ENCODE results near the gene ZNF570. TPM values are rescaled to one million over a fixed set of nuclear protein-coding genes. Genes with fewer than 3 reads are reported as not detected.

The ZNF570 gene
- total RNA-seq = 8.3 TPM

- DNase-seq (ENCODE audit: low spot score) (peak; percentile 92), ATAC-seq (peak; percentile 93)
- intact Hi-C loops (cut with DNase I) = no loop called here
Measured at GRCh38 chr19:37468961-37469777, at the start of gene ZNF570. Gene ZNF570 (plus strand): TSS chr19:37469356. CDS start chr19:37470355, 999 bp downstream.

DNA sequence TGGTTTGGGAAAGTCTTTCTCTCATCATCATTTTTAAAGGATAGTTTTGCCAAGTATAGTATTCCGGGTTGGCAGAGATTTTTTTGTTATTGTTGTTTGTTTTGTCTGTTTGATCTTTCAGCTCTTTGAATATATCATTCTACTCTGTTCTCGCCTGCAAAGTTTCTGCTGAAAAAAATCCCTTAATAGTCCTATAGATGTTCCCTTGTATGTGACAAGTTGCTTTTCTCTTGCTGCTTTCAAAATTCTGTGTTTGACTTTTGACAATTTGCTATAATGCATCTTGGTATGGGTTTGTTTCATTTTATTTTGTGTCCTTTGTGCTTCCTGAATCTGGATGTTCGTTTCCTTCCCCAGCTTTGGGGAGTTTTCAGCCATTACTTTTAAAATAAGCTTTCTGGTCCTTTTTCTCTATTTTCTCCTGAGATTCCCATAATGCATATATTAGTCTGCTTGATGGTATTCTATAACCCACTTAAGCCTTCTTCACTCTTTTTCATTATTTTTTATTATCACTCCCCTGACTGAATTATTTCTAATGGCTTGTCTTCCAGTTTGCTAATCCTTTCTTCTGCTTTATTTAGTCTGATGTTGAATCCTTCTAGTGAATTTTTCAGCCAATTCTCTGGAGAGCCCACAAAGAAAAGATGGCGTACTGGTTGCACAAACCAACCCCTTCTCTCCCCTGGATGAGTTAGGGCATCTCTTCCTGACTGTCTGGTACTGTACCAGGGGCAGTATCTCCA lies 16.5 kb upstream of the ZNF570 start:
- intact Hi-C loops (cut with DNase I) = no loop called here
- DNase-seq (ENCODE audit: low spot score) (no peak), ATAC-seq (no peak)

GRCh38 chr19:37466277-37466797 lies 2.8 kb upstream of the ZNF570 start:
- intact Hi-C loops (cut with DNase I) = no loop called here
- ATAC-seq (no peak), DNase-seq (ENCODE audit: low spot score) (no peak)

GRCh38 chr19:37466798-37467607 lies 2.2 kb upstream of the ZNF570 start, which contains the start of gene ZNF569:
Gene ZNF569 (minus strand): TSS chr19:37467444. CDS start chr19:37444921, 22,523 bp downstream.
- DNase-seq (ENCODE audit: low spot score) (peak; percentile 91), ATAC-seq (peak; percentile 90)
- intact Hi-C loops (cut with DNase I) = no loop called here

GRCh38 chr19:37467608-37468090 lies 1.5 kb upstream of the ZNF570 start:
- intact Hi-C loops (cut with DNase I) = no loop called here
- DNase-seq (ENCODE audit: low spot score) (no peak), ATAC-seq (no peak)

- ATAC-seq (no peak), DNase-seq (ENCODE audit: low spot score) (no peak)
- intact Hi-C loops (cut with DNase I) = no loop called here
Measured at GRCh38 chr19:37470216-37470615, 1.1 kb downstream of the ZNF570 start.

GRCh38 chr19:37472165-37472564 lies 3.0 kb downstream of the ZNF570 start:
- intact Hi-C loops (cut with DNase I) = no loop called here
- ATAC-seq (no peak), DNase-seq (ENCODE audit: low spot score) (no peak)

DNA sequence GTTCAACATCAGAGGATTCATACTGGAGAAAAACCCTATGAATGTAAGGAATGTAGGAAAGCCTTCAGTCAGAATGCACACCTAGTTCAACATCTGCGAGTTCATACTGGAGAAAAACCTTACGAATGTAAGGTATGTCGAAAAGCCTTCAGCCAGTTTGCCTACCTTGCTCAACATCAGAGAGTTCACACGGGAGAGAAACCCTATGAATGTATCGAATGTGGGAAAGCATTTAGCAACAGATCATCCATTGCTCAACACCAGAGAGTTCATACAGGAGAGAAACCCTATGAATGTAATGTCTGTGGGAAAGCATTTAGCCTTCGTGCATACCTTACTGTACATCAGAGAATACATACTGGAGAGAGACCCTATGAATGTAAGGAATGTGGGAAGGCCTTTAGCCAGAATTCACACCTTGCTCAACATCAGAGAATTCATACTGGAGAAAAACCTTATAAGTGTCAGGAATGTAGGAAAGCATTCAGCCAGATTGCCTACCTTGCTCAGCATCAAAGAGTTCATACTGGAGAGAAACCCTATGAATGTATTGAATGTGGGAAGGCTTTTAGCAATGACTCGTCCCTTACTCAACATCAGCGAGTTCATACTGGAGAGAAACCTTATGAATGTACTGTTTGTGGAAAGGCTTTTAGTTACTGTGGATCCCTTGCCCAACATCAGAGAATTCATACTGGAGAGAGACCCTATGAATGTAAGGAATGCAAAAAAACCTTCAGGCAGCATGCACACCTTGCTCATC lies 15.4 kb downstream of the ZNF570 start:
- intact Hi-C loops (cut with DNase I) = no loop called here
- no peak for ATAC-seq
- DNase-seq (ENCODE audit: low spot score) = no peak

DNA sequence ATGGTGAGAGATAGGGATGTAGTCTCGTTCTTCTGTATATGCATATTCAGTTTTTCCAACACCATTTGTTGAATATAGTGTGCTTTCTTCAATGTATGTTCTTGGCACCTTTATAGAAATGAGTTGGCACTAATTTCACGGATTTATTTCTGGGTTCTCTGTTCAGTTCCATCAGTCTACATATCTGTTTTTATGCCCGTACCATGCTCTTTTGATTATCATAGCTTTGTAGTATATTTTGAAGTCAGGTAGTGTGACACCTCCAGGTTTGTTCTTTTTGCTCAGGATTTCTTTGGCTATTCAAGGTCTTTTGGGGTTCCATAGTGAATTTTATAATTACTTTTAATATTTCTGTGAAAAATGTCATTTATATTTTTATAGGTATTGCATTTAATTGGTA lies 23.1 kb downstream of the ZNF570 start:
- intact Hi-C loops (cut with DNase I) = no loop called here
- ATAC-seq (no peak), DNase-seq (ENCODE audit: low spot score) (no peak)

DNA sequence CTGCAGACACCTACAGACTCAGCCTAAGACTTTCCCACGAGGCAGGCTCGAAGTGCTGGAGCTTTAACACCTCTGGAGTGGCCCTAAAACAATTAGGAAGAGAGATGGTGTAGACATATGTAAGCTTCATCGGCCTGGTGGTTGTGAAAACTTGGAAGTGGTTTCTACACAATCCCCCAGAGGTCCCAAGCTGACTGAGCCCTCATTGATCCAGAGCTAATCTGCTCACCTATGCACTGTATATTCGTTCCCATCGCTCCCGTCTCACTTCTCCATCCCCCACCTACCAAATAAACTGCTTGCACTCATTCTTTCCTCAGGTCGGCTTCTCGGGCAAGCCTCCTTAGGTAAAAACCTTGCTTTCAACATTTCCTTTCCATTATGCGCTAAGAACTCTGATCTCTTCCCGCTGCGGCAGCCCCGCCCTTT lies 36.8 kb downstream of the ZNF570 start:
- DNase-seq (ENCODE audit: low spot score) = no peak
- ATAC-seq = peak; percentile 35

DNA sequence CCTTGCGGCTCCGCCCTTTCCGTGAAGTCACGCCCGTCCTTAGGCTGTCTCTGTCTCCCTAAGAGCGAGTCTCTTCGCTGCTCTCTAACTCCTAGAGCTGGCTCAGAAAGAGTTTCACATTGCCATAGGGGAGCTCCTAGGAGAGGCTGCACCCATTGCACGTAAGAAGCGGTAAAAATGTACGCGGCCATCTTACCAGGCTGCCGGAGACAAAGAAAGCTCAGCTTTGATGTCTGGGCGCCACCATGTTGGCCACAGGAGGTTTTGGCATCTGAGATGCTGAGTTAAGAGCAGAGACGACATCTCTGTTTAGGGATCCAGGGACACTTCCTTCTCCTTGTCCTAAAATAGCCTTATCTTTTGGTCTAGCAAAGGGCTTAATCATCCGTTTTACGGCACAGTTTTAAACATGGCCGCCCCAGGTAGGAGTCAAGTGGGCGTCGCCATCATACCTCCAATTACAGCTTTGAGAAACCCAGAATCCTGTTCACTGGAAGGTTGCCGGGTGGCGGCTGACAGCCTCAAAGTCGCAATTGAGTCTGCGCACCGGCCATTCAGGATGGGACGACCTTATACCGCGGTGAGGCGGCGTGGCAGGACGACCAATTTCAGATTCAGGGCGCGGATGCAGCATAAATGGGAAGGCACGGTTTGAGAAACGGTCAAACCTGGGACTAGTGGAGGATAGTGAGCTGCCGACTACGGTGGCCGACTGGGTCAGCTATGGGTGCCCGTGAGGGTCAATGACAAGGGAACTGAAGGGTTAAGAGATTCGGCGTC lies 37.4 kb downstream of the ZNF570 start, which contains the start of gene ZNF793:
Gene ZNF793, plus strand, starts transcription at position 553 of the 780 bp plus-strand sequence. CDS start 16,501 bp downstream, outside the sequence.
- ATAC-seq (peak; percentile 94), DNase-seq (ENCODE audit: low spot score) (peak; percentile 84)
- intact Hi-C loops (cut with DNase I) = no loop called here

More for the DNA sequence above, 36.8 kb downstream of the ZNF570 start:
- intact Hi-C loops (cut with DNase I) = no loop called here

DNA sequence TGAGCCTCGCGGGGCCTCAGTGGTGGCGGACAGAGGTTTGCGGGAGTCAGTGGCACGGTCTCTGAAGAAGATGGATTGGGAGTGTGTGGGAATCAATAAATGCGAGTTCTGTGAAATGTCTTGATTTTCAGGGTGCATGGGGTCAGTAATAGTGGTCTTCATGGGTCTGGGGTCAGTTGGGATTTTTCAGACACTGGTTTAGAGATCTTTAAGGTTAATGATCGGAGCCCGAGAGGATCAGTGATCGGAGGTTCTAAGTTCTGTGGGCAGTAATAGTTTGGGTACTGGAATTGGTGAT lies 38.0 kb downstream of the ZNF570 start:
- intact Hi-C loops (cut with DNase I) = no loop called here
- DNase-seq (ENCODE audit: low spot score) (no peak), ATAC-seq (no peak)

DNA sequence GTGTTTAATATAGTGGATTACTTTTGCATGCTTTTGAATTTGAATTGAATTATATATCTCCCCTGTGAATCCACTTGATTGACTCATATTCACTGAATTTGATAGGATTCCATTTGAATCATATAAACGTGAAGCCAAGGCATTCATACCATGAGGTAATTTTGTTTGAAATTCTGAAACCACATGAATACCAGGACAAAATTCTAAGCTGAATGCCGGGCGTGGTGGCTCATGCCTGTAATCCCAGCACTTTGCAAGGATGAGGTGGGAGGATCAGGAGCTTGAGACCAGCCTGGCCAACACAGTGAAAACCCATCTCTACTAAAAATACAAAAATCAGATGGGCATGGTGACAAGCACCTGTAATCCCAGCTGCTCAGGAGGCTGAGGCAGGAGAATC lies 42.0 kb downstream of the ZNF570 start:
- intact Hi-C loops (cut with DNase I) = no loop called here
- no peak for ATAC-seq
- DNase-seq (ENCODE audit: low spot score) = no peak

DNA sequence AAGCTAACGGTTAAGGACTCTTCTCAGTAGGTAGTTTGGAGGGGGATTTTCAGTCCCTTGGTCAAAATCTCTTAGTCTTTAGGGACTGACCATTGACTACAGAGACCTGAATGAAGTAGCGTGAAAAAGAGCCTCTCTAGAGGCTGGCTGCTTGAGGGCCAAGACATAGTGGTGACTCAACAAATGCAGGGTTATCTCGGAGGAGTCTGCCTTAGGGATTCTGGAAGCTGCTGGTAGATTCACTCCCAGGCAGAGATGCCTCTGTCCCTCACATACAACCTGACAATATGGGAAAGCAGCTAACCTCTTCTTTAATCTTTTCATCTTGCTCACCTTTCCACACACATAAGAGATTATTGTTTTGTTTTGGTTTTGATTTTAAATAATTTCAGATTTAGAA lies 42.7 kb downstream of the ZNF570 start:
- intact Hi-C loops (cut with DNase I) = no loop called here
- DNase-seq (ENCODE audit: low spot score) (no peak), ATAC-seq (no peak)

GRCh38 chr19:37513397-37513796 lies 44.2 kb downstream of the ZNF570 start:
- intact Hi-C loops (cut with DNase I) = no loop called here
- DNase-seq (ENCODE audit: low spot score) (no peak), ATAC-seq (no peak)

GRCh38 chr19:37519890-37520289 lies 50.7 kb downstream of the ZNF570 start:
- no peak for DNase-seq (ENCODE audit: low spot score)
- ATAC-seq = no peak
- intact Hi-C loops (cut with DNase I) = no loop called here

DNA sequence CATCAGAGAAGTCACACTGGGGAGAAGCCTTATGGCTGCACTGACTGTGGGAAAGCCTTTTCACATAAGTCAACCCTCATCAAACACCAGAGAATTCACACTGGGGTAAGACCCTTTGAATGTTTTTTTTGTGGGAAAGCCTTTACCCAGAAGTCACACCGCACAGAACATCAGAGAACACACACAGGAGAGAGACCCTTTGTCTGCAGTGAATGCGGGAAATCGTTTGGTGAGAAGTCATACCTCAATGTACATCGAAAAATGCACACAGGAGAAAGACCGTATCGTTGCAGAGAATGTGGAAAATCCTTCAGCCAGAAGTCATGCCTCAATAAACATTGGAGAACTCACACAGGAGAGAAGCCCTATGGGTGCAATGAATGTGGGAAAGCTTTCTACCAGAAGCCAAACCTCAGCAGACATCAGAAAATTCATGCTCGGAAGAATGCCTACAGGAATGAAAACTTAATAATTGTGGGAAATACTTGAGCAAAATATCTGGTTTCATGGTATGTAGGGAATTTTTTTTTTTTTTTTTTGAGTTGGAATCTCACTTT lies 68.3 kb downstream of the ZNF570 start:
- DNase-seq (ENCODE audit: low spot score) (no peak), ATAC-seq (no peak)
- intact Hi-C loops (cut with DNase I) = no loop called here

All from sciatic nerve (tissue), 2 donors.